Astrocyte (in vitro differentiated cells and primary cell): Measurements from ENCODE around the gene FHIT. TPM values are rescaled to one million over a fixed set of nuclear protein-coding genes. Genes with fewer than 3 reads are reported as not detected.
A peak's percentile ranks its signal among the peaks of the same experiment; 100 is the strongest.

Experiments used
- DNase-seq: peaks from one replicate; pipeline ENCODE4 v3.0.0-alpha.2; 2010; ENCODE audit warnings: low read depth
- FAIRE-seq: peaks from 2 replicates; lab custom pipeline; 2011; peaks lifted over from hg19 to GRCh38; lab: Jason Lieb, UNC
- H2AFZ ChIP-seq: 2 replicates; pipeline ENCODE4 v1.6.0; 2012; ENCODE audit warnings: low read depth, low read length, inconsistent platforms
- H3K27ac ChIP-seq: 2 replicates; pipeline ENCODE4 v1.5.1; 2011; ENCODE audit warnings: low read depth, low read length, inconsistent platforms
- H3K27me3 ChIP-seq: 2 replicates; pipeline ENCODE4 v1.6.0; 2011; ENCODE audit warnings: low read length, inconsistent platforms; ENCODE audit not compliant: insufficient read depth
- H3K36me3 ChIP-seq: 2 replicates; pipeline ENCODE4 v1.5.1; 2011; ENCODE audit warnings: low read length, inconsistent platforms; ENCODE audit not compliant: insufficient read depth
- H3K4me1 ChIP-seq: 2 replicates; pipeline ENCODE4 v1.5.1; 2011; ENCODE audit warnings: low read length, inconsistent platforms; ENCODE audit not compliant: insufficient read depth
- H3K4me2 ChIP-seq: 2 replicates; pipeline ENCODE4 v1.6.0; 2012; ENCODE audit warnings: low read length, inconsistent platforms
- H3K4me3 ChIP-seq: 2 replicates; pipeline ENCODE4 v1.5.1; 2011; ENCODE audit warnings: low read depth, mild to moderate bottlenecking, low read length, inconsistent platforms; ENCODE audit not compliant: insufficient read depth
- H3K79me2 ChIP-seq: 2 replicates; pipeline ENCODE4 v1.6.0; 2012; ENCODE audit warnings: mild to moderate bottlenecking, low read length, inconsistent platforms; ENCODE audit not compliant: insufficient read depth
- H3K9ac ChIP-seq: 2 replicates; pipeline ENCODE4 v1.6.0; 2012; ENCODE audit warnings: mild to moderate bottlenecking, low read length, inconsistent platforms
- H3K9me3 ChIP-seq: 2 replicates; pipeline ENCODE4 v1.5.1; 2012; ENCODE audit warnings: low read depth, mild to moderate bottlenecking, low read length, inconsistent platforms; ENCODE audit not compliant: insufficient read depth
- H4K20me1 ChIP-seq: 2 replicates; pipeline ENCODE4 v1.6.0; 2012; ENCODE audit warnings: low read length, inconsistent platforms; ENCODE audit not compliant: insufficient read depth
- H3K27ac Mint-ChIP-seq: one replicate; pipeline ENCODE4 v1.8.0; 2021; ENCODE audit warnings: mild to moderate bottlenecking, mixed read lengths; ENCODE audit not compliant: unreplicated experiment
- H3K27me3 Mint-ChIP-seq: one replicate; pipeline ENCODE4 v1.8.0; 2021; ENCODE audit warnings: low read depth, mixed read lengths; ENCODE audit not compliant: unreplicated experiment
- H3K36me3 Mint-ChIP-seq: one replicate; pipeline ENCODE4 v1.8.0; 2021; ENCODE audit warnings: low read depth, mixed read lengths; ENCODE audit not compliant: unreplicated experiment
- H3K4me1 Mint-ChIP-seq: one replicate; pipeline ENCODE4 v1.8.0; 2021; ENCODE audit warnings: low read depth, mixed read lengths; ENCODE audit not compliant: unreplicated experiment
- H3K4me3 Mint-ChIP-seq: one replicate; pipeline ENCODE4 v1.8.0; 2021; ENCODE audit warnings: mild to moderate bottlenecking, moderate library complexity, mixed read lengths; ENCODE audit not compliant: unreplicated experiment
- H3K9me3 Mint-ChIP-seq: one replicate; pipeline ENCODE4 v1.8.0; 2021; ENCODE audit warnings: mild to moderate bottlenecking, mixed read lengths; ENCODE audit not compliant: unreplicated experiment
- CTCF ChIP-seq: IDR thresholded peaks from 2 replicates; pipeline ENCODE4 v1.5.1; 2011; ENCODE audit warnings: low read depth, mild to moderate bottlenecking, inconsistent platforms, low read length, moderate library complexity; ENCODE audit not compliant: insufficient read depth
- EZH2 ChIP-seq: IDR thresholded peaks from 2 replicates; pipeline ENCODE4 v1.6.1; 2012; ENCODE audit warnings: mild to moderate bottlenecking, low read length, inconsistent platforms; ENCODE audit not compliant: insufficient read depth
- total RNA-seq: library from RNA; stranded (reverse); gene quantifications from 2 replicates; pipeline ENCODE4 v1.2.1, GENCODE V29; 2021

The FHIT gene
- total RNA-seq, 1 donor from 2014 or later = 6.7 TPM

- Histone ChIP-seq H3K27ac (no peak overlapping the region), H3K36me3 (no peaks in the 10 kb centered on the region), H4K20me1 (no peaks in the 10 kb centered on the region), H3K27me3 (no peaks in the 10 kb centered on the region), H2AFZ (peak overlapping the region; percentile 4), H3K4me2 (no peak overlapping the region), H3K9ac (no peak overlapping the region), H3K4me3 (no peak overlapping the region), H3K79me2 (no peaks in the 10 kb centered on the region), H3K9me3 (no peaks in the 10 kb centered on the region), H3K4me1 (peaks cover 42% of the 10 kb centered on the region)
- Mint-ChIP-seq H3K27ac (no peak overlapping the region), H3K4me1 (peaks cover 24% of the 10 kb centered on the region), H3K27me3 (no peaks in the 10 kb centered on the region), H3K4me3 (no peak overlapping the region), H3K36me3 (no peaks in the 10 kb centered on the region), H3K9me3 (no peaks in the 10 kb centered on the region)
- DNase-seq = no peak
- TF ChIP-seq EZH2 (no peak), CTCF (no peak)
- FAIRE-seq = peak; percentile 50
Observed at GRCh38 chr3:59816312-59816711, 1434.9 kb downstream of the FHIT start.

GRCh38 chr3:59813148-59813538, 1438.1 kb downstream of the FHIT start:
- H3K9me3 ChIP-seq = no peaks in the 10 kb centered on the region
- Mint-ChIP-seq H3K4me3 (no peak overlapping the region), H3K27ac (no peak overlapping the region), H3K4me1 (peaks cover 15% of the 10 kb centered on the region), H3K27me3 (no peaks in the 10 kb centered on the region), H3K9me3 (peaks cover 5% of the 10 kb centered on the region), H3K36me3 (peaks cover 4% of the 10 kb centered on the region)
- H3K4me1 ChIP-seq = peaks cover 44% of the 10 kb centered on the region
- FAIRE-seq (no peak), DNase-seq (peak; percentile 26)
- H3K4me2 ChIP-seq = no peak overlapping the region
- no peak overlapping the region for H3K4me3 ChIP-seq
- TF ChIP-seq EZH2 = no peak
- no peak for TF ChIP-seq CTCF
- no peaks in the 10 kb centered on the region for H4K20me1 ChIP-seq
- H3K27me3 ChIP-seq = no peaks in the 10 kb centered on the region
- no peaks in the 10 kb centered on the region for H3K36me3 ChIP-seq
- H3K79me2 ChIP-seq = no peaks in the 10 kb centered on the region
- no peak overlapping the region for H3K27ac ChIP-seq
- H2AFZ ChIP-seq = no peak overlapping the region
- H3K9ac ChIP-seq = no peak overlapping the region

- Histone ChIP-seq H3K27me3 (no peaks in the 10 kb centered on the region), H3K4me1 (peaks cover 37% of the 10 kb centered on the region), H4K20me1 (no peaks in the 10 kb centered on the region), H2AFZ (peak overlapping the region; percentile 30), H3K4me3 (no peak overlapping the region), H3K36me3 (no peaks in the 10 kb centered on the region), H3K27ac (no peak overlapping the region), H3K9ac (no peak overlapping the region), H3K9me3 (no peaks in the 10 kb centered on the region), H3K79me2 (no peaks in the 10 kb centered on the region), H3K4me2 (no peak overlapping the region)
- H3K27me3 Mint-ChIP-seq = no peaks in the 10 kb centered on the region
- DNase-seq = peak; percentile 63
- TF ChIP-seq CTCF (peak; percentile 5), EZH2 (no peak)
- no peak overlapping the region for H3K27ac Mint-ChIP-seq
- no peak overlapping the region for H3K4me3 Mint-ChIP-seq
- peaks cover 8% of the 10 kb centered on the region for H3K4me1 Mint-ChIP-seq
- no peak for FAIRE-seq
- peaks cover 4% of the 10 kb centered on the region for H3K36me3 Mint-ChIP-seq
- H3K9me3 Mint-ChIP-seq = peaks cover 5% of the 10 kb centered on the region
Observed at GRCh38 chr3:59812237-59813147, 1438.8 kb downstream of the FHIT start.
